ENCODE measurements around the gene ZDHHC7. TPM values are rescaled to one million over a fixed set of nuclear protein-coding genes. Genes with fewer than 3 reads are reported as not detected.

ZDHHC7 gene
- total and polyA plus RNA-seq, 9 of the 15 experiments (the other 6 are each of a cell fraction or from before 2014, with no cell fraction given) = 1.7 to 49.7 (median 37.4) TPM

DNA sequence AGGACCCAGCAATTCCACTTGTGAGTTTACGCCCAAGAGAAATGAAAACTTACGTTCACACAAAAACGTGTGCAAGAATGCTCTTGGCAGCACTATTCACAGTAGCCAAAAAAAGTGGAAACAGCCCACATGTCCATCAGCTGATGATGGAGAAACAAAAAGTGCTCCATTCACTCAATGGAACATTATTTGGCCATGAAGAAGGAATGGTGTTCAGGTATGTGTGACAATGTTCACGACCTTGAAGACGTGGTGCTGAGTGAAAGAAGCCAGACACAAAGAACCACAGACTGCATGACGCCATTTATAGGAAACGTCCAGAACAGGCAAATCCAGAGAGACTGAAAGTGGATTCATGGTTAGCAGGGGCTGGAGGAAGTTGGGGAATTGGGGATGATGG lies 84.9 kb downstream of the ZDHHC7 start:
- H3K27me3 ChIP-seq (ENCODE audit: control insufficient read depth in 2 of 2, insufficient read depth in 2 of 2, low read length in 2 of 2) = no peaks in the 10 kb centered on the region
- ChIA-PET CTCF (ENCODE audit: low intra/inter-chr PET ratio) (interaction anchor here (0.6 to 3.5 kb wide), 5 partner anchors 26 to 584 kb away, joined by 5 to 47 read pairs (median 21); no protein-coding TSS in a partner anchor), POLR2A (interaction anchor here (1.3 to 1.6 kb wide), 4 partner anchors 10 to 43 kb away, joined by 3 to 8 read pairs (median 5); no protein-coding TSS in a partner anchor)
- no peak overlapping the region for H3K27ac ChIP-seq (ENCODE audit: extremely low read depth, low read depth, low read length)
- H3K9me1 ChIP-seq (ENCODE audit: control insufficient read depth, insufficient read depth, low read length) = peaks cover 6% of the 10 kb centered on the region
- intact Hi-C loops (cut with micrococcal nuclease) = loop anchor here (5.0 kb wide), 1 partner anchor 161 kb away; no protein-coding TSS in a partner anchor
- H3K4me3 ChIP-seq = no peak overlapping the region
- no peaks in the 10 kb centered on the region for H3K36me3 ChIP-seq (ENCODE audit: control insufficient read depth, insufficient read depth, low read length)
- peaks cover 5% of the 10 kb centered on the region; the same call in 1 of the 2 replicates for H4K20me1 ChIP-seq (replicated peaks; ENCODE audit: control insufficient read depth, insufficient read depth, low read length)
- in situ Hi-C loops (cut with MboI) = loop anchor here (5.0 kb wide), 1 partner anchor 46 kb away; no protein-coding TSS in a partner anchor
- no peaks in the 10 kb centered on the region for H3K79me2 ChIP-seq (ENCODE audit: control insufficient read depth, insufficient read depth, low read length)
- peaks cover 10 to 60% of the 10 kb centered on the region in 2 experiments for H3K4me1 ChIP-seq (replicated peaks in 1 of 2; ENCODE audit: control insufficient read depth in 2 of 2, insufficient read depth in 2 of 2, low read length in 2 of 2)
- ATAC-seq (no peak), DNase-seq (ENCODE audit: extremely low read depth in 1 of 4, low spot score in 3 of 4) (no peak), FAIRE-seq (peak; percentile 51)
- no peak overlapping the region for H2AFZ ChIP-seq (ENCODE audit: low read depth, low read length)
- WGBS (ENCODE audit: insufficient coverage, low coverage, missing lambda C conversion rate) = 23% methylated on average over 7 of the region's 7 CpGs
- H3K4me2 ChIP-seq (ENCODE audit: insufficient read depth, low read length) = no peak overlapping the region
- TF ChIP-seq, protein P1, sequence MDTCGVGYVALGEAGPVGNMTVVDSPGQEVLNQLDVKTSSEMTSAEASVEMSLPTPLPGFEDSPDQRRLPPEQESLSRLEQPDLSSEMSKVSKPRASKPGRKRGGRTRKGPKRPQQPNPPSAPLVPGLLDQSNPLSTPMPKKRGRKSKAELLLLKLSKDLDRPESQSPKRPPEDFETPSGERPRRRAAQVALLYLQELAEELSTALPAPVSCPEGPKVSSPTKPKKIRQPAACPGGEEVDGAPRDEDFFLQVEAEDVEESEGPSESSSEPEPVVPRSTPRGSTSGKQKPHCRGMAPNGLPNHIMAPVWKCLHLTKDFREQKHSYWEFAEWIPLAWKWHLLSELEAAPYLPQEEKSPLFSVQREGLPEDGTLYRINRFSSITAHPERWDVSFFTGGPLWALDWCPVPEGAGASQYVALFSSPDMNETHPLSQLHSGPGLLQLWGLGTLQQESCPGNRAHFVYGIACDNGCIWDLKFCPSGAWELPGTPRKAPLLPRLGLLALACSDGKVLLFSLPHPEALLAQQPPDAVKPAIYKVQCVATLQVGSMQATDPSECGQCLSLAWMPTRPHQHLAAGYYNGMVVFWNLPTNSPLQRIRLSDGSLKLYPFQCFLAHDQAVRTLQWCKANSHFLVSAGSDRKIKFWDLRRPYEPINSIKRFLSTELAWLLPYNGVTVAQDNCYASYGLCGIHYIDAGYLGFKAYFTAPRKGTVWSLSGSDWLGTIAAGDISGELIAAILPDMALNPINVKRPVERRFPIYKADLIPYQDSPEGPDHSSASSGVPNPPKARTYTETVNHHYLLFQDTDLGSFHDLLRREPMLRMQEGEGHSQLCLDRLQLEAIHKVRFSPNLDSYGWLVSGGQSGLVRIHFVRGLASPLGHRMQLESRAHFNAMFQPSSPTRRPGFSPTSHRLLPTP (IDR thresholded peaks at IDR 0.05; ENCODE audit: borderline replicate concordance, extremely low read depth, insufficient read length) = no peak
- TF ChIP-seq, protein P2, sequence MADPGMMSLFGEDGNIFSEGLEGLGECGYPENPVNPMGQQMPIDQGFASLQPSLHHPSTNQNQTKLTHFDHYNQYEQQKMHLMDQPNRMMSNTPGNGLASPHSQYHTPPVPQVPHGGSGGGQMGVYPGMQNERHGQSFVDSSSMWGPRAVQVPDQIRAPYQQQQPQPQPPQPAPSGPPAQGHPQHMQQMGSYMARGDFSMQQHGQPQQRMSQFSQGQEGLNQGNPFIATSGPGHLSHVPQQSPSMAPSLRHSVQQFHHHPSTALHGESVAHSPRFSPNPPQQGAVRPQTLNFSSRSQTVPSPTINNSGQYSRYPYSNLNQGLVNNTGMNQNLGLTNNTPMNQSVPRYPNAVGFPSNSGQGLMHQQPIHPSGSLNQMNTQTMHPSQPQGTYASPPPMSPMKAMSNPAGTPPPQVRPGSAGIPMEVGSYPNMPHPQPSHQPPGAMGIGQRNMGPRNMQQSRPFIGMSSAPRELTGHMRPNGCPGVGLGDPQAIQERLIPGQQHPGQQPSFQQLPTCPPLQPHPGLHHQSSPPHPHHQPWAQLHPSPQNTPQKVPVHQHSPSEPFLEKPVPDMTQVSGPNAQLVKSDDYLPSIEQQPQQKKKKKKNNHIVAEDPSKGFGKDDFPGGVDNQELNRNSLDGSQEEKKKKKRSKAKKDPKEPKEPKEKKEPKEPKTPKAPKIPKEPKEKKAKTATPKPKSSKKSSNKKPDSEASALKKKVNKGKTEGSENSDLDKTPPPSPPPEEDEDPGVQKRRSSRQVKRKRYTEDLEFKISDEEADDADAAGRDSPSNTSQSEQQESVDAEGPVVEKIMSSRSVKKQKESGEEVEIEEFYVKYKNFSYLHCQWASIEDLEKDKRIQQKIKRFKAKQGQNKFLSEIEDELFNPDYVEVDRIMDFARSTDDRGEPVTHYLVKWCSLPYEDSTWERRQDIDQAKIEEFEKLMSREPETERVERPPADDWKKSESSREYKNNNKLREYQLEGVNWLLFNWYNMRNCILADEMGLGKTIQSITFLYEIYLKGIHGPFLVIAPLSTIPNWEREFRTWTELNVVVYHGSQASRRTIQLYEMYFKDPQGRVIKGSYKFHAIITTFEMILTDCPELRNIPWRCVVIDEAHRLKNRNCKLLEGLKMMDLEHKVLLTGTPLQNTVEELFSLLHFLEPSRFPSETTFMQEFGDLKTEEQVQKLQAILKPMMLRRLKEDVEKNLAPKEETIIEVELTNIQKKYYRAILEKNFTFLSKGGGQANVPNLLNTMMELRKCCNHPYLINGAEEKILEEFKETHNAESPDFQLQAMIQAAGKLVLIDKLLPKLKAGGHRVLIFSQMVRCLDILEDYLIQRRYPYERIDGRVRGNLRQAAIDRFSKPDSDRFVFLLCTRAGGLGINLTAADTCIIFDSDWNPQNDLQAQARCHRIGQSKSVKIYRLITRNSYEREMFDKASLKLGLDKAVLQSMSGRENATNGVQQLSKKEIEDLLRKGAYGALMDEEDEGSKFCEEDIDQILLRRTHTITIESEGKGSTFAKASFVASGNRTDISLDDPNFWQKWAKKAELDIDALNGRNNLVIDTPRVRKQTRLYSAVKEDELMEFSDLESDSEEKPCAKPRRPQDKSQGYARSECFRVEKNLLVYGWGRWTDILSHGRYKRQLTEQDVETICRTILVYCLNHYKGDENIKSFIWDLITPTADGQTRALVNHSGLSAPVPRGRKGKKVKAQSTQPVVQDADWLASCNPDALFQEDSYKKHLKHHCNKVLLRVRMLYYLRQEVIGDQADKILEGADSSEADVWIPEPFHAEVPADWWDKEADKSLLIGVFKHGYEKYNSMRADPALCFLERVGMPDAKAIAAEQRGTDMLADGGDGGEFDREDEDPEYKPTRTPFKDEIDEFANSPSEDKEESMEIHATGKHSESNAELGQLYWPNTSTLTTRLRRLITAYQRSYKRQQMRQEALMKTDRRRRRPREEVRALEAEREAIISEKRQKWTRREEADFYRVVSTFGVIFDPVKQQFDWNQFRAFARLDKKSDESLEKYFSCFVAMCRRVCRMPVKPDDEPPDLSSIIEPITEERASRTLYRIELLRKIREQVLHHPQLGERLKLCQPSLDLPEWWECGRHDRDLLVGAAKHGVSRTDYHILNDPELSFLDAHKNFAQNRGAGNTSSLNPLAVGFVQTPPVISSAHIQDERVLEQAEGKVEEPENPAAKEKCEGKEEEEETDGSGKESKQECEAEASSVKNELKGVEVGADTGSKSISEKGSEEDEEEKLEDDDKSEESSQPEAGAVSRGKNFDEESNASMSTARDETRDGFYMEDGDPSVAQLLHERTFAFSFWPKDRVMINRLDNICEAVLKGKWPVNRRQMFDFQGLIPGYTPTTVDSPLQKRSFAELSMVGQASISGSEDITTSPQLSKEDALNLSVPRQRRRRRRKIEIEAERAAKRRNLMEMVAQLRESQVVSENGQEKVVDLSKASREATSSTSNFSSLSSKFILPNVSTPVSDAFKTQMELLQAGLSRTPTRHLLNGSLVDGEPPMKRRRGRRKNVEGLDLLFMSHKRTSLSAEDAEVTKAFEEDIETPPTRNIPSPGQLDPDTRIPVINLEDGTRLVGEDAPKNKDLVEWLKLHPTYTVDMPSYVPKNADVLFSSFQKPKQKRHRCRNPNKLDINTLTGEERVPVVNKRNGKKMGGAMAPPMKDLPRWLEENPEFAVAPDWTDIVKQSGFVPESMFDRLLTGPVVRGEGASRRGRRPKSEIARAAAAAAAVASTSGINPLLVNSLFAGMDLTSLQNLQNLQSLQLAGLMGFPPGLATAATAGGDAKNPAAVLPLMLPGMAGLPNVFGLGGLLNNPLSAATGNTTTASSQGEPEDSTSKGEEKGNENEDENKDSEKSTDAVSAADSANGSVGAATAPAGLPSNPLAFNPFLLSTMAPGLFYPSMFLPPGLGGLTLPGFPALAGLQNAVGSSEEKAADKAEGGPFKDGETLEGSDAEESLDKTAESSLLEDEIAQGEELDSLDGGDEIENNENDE (IDR thresholded peaks at IDR 0.05; ENCODE audit: low read depth, low read length) = no peak
- peak; percentile 89 for TF ChIP-seq ZNF146 (CRISPR knock-in tag; IDR thresholded peaks at IDR 0.05; ENCODE audit: unreplicated experiment)
- BruUV-seq (replicated peaks) = no TSS peak
- no peak overlapping the region for H3K9ac ChIP-seq (ENCODE audit: insufficient read depth in 1 of 2, low read depth in 2 of 2, low read length in 2 of 2)
- no peaks in the 10 kb centered on the region for H3K9me3 ChIP-seq (replicated peaks; ENCODE audit: control insufficient read depth, insufficient read depth, low read depth, low read length)

Data from K562 (cell line).